ENCODE measurements around the gene FXYD3.
"Not testable (repeated sequence)": the region's sequence is repeated elsewhere in the genome, so short reads cannot be mapped to it uniquely, and the experiment has no call there.

The FXYD3 gene

GRCh38 chr19:35087393-35087792, 28.2 kb upstream of the FXYD3 start:
- DNase-seq = no peak

GRCh38 chr19:35088131-35088913, 27.3 kb upstream of the FXYD3 start:
- no peak for DNase-seq

GRCh38 chr19:35089554-35089953, 26.1 kb upstream of the FXYD3 start:
- no peak for DNase-seq

- DNase-seq = no peak
These were observed 25.5 kb upstream of the FXYD3 start for GRCh38 chr19:35090160-35090505.

GRCh38 chr19:35090506-35091214, 25.0 kb upstream of the FXYD3 start:
- peak; percentile 45 to 56 for DNase-seq

GRCh38 chr19:35093430-35093829, 22.2 kb upstream of the FXYD3 start:
- no peak for DNase-seq

- DNase-seq = no peak
These were observed 21.5 kb upstream of the FXYD3 start for GRCh38 chr19:35093941-35094647.

GRCh38 chr19:35094656-35095055, 21.0 kb upstream of the FXYD3 start:
- DNase-seq = no peak

GRCh38 chr19:35095667-35096368, 19.8 kb upstream of the FXYD3 start:
- no peak for DNase-seq

- no peak for DNase-seq
These were observed 17.1 kb upstream of the FXYD3 start for GRCh38 chr19:35098413-35099049.

- DNase-seq = no peak
These were observed 16.3 kb upstream of the FXYD3 start for GRCh38 chr19:35099155-35099896.

GRCh38 chr19:35099897-35100275, 15.7 kb upstream of the FXYD3 start:
- DNase-seq = no peak

- no peak for DNase-seq
These were observed 14.8 kb upstream of the FXYD3 start for GRCh38 chr19:35100588-35101533.

GRCh38 chr19:35101949-35102348, 13.7 kb upstream of the FXYD3 start:
- DNase-seq = not testable (repeated sequence)

- DNase-seq = not testable (repeated sequence)
These were observed 12.0 kb upstream of the FXYD3 start for GRCh38 chr19:35103614-35104013.

- no peak for DNase-seq
These were observed 11.3 kb upstream of the FXYD3 start for GRCh38 chr19:35104361-35104760.

GRCh38 chr19:35105047-35105410, 10.6 kb upstream of the FXYD3 start:
- DNase-seq = no peak

- no peak for DNase-seq
These were observed 10.0 kb upstream of the FXYD3 start for GRCh38 chr19:35105411-35106290.

GRCh38 chr19:35106291-35106583, 9.4 kb upstream of the FXYD3 start:
- DNase-seq = no peak

GRCh38 chr19:35106898-35107541, 8.6 kb upstream of the FXYD3 start:
- no peak for DNase-seq

Measured in stimulated activated CD4-positive, alpha-beta T cell treated with anti-CD3 and anti-CD28 coated beads, Interleukin-2, amount 100 ng/mL, for 24 hours (primary cell).